ENCODE measurements around the gene JMJD8.

DNA sequence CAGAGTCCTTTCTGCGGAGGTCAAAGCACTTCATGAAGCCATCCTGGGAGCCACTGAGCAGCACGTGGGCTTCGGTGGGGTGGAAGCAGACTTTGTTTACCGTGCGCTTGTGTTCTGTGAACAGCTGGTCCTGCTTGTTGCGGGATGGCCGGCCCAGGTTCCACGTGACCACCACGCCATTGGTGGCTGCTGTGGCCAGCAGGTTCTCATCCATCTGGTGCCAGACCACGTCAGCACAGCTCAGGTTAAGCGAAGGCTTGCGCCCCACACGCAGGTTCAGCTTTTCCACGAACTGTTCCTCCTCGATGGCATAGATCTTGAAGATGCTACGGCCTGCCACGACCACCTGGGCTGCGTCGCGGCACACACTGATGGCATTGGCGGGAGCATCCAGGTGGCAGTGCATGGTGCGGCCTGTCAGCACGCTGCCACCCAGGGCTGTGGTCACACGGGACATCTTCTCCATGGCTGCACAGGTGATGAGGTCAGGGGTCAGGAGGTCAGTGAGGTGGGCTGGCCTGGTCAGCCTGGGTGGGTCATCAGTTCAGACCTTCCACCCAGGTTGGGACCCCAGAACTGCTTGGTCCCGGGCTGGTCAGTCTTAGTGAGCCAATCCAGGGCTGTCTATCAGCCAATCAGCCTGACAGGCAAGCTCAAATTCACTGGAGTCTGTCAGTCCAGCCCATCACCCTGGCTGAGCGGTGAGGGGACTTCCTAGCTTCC lies 5.2 kb upstream of the JMJD8 start:
- no peak for TF ChIP-seq SRF (IDR thresholded peaks at IDR 0.05; ENCODE audit: low read depth)
- no peak for TF ChIP-seq EZH2 (IDR thresholded peaks at IDR 0.05)
- TF ChIP-seq YY1 (IDR thresholded peaks at IDR 0.05; ENCODE audit: extremely low read depth, insufficient replicate concordance, low read depth, low read length): no peak
- TF ChIP-seq ZFX (IDR thresholded peaks at IDR 0.05): no peak
- no peak for TF ChIP-seq CTCF (IDR thresholded peaks at IDR 0.05 in 2 of 3, conservative IDR thresholded peaks at IDR 0.05 in 1 of 3; ENCODE audit: borderline replicate concordance in 1 of 3, insufficient read depth in 1 of 3, low read depth in 2 of 3, low read length in 2 of 3)

All from HCT116 (cell line).